Measurements from ENCODE around the gene MFSD2A. TPM values are rescaled to one million over a fixed set of nuclear protein-coding genes. Genes with fewer than 3 reads are reported as not detected.
"Not testable (repeated sequence)": the region's sequence is repeated elsewhere in the genome, so short reads cannot be mapped to it uniquely, and the experiment has no call there.

MFSD2A gene
- total RNA-seq, 3 donors from 2014 or later, result 31.0 to 35.6 (median 31.8) TPM

DNA sequence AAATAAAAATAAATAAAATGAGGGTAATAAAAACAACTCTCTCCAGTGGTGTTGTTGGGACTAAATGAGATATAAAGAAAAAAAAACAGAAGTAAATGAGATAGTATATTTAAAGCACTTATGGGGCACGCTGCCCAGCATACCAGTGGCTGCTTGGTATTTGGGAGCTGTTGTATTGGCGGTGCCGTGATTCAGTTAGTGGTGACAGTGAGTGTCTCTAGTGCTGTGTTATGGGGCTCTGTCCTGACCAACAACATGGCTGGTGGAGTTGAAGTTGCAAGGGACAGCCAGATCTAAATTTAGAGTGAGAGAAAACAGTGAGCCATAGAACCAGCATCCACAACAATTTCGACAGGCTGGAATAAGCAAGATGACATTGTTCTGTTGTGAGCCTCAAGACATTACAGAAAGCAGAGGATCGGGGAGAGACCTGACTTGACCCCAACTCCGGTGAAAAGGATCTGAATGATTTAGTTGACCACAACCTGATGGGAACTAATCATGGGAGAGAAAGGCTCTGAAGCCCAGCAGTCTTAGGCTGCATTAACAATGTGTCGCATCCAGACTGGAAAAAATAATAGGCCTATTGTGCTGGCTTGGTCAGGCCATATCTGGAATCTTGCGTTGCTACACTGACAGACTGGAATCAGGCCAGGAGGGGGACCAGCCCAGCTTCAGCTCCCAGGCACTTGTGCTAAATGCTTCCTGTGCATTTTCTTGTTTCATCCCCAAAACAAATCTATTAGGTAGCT lies 2.4 kb upstream of the MFSD2A start:
- Mint-ChIP-seq H3K36me3 (ENCODE audit: insufficient read depth) (peaks cover 12% of the 10 kb centered on the region), H3K9me3 (no peaks in the 10 kb centered on the region), H3K27me3 (ENCODE audit: low read depth) (no peaks in the 10 kb centered on the region), H3K4me1 (ENCODE audit: low read depth) (peaks cover 19% of the 10 kb centered on the region), H3K4me3 (no peak overlapping the region)
- no peak for ATAC-seq
- DNase-seq, result no peak

DNA sequence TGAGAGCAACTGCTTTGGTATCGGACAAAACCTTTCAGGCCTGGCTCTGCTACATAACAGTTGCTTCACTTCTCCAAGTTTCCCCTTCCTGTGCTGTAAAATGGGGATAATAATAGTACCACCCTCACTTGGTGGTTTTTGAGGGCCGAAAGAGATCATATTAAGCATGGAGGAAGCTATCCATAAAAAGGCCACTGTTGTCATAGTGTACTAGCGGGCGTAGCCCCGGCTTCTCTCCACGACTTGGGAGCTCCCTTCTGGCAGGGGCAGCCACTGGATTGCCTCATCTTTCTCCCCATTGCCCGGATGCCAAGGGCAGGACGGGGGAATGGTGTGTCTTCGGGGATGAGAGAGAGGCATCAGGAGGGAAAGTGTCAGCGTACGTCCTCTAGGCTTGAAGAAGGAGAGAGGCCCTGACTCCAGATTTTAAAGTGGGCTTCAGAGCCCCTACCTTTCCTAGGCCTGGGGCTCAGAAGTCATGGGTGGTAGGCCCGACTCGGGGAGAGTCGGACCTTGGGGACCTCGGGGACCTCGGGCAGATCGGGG lies 548 bp upstream of the MFSD2A start:
- ATAC-seq (no peak), DNase-seq (no peak)
- peak overlapping the region; percentile 93 for H3K4me3 Mint-ChIP-seq
- no peaks in the 10 kb centered on the region for H3K27me3 Mint-ChIP-seq (ENCODE audit: low read depth)
- H3K4me1 Mint-ChIP-seq (ENCODE audit: low read depth), result peaks cover 19% of the 10 kb centered on the region
- no peaks in the 10 kb centered on the region for H3K9me3 Mint-ChIP-seq
- H3K36me3 Mint-ChIP-seq (ENCODE audit: insufficient read depth), result peaks cover 15% of the 10 kb centered on the region

DNA sequence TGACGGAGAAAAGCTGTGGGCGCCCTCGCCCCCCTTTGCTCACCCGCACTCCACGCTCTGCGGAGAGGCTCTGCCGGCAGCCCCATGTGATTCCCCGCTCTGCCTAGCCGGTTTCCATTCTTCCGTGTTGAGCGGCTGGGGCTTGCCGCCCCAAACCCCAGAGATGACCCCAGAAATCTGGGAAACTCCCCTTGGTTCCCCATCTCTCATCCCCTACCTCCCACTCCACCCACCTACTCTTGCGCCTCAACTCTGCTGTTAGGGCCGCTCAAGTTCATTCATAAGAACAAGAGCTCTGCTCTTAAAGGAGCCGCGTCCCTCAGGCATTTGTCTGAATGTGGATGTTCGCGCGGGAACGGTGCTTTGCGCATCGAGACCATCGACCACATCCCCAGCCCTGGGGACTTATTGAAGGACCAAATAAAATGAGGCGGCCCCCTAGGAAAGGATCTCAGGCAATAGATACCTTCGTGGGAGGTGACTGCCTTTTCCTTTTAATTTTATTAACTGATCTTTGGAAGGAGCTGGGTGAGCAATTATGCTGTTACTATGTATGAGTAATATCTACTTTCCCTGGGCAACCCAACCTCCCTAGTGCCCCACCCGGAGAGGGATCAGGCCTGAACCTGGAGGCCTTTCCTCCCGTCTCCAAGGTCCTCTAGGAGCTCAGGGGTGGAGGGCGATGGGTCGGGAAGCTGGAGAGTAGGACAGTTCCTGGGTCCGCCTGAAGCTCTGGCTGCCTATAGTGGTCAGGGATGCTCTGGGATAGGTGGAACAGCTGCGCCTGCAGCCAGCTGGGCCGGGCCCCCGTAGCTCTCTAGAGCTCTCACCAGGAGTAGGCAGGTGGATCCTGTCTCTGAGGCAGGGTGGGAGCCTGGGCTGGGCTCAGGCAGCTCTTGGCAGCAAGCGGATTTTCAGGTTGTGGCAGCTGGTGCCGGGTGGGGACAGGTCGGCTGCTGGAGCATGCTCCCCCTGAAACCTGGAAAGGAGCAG lies 898 bp downstream of the MFSD2A start:
- DNase-seq (peak; percentile 59), ATAC-seq (peak; percentile 60 to 65)
- Mint-ChIP-seq H3K27me3 (ENCODE audit: low read depth) (no peaks in the 10 kb centered on the region), H3K4me1 (ENCODE audit: low read depth) (peaks cover 19% of the 10 kb centered on the region), H3K9me3 (no peaks in the 10 kb centered on the region), H3K4me3 (peak overlapping the region; percentile 93), H3K36me3 (ENCODE audit: insufficient read depth) (peaks cover 23% of the 10 kb centered on the region)

- DNase-seq, result no peak
- H3K4me3 Mint-ChIP-seq, result peak overlapping the region; percentile 68
- no peaks in the 10 kb centered on the region for H3K27me3 Mint-ChIP-seq (ENCODE audit: low read depth)
- peaks cover 19% of the 10 kb centered on the region for H3K4me1 Mint-ChIP-seq (ENCODE audit: low read depth)
- no peak for ATAC-seq
- no peaks in the 10 kb centered on the region for H3K9me3 Mint-ChIP-seq
- peaks cover 30% of the 10 kb centered on the region for H3K36me3 Mint-ChIP-seq (ENCODE audit: insufficient read depth)
Measured at GRCh38 chr1:39957299-39958015, 2.5 kb downstream of the MFSD2A start.

- H3K9me3 Mint-ChIP-seq, result no peaks in the 10 kb centered on the region
- peaks cover 39% of the 10 kb centered on the region for H3K36me3 Mint-ChIP-seq (ENCODE audit: insufficient read depth)
- no peak overlapping the region for H3K4me3 Mint-ChIP-seq
- H3K27me3 Mint-ChIP-seq (ENCODE audit: low read depth), result no peaks in the 10 kb centered on the region
- H3K4me1 Mint-ChIP-seq (ENCODE audit: low read depth), result peaks cover 19% of the 10 kb centered on the region
- DNase-seq, result no peak
- ATAC-seq, result no peak
Measured at GRCh38 chr1:39958403-39959200, 3.7 kb downstream of the MFSD2A start.

GRCh38 chr1:39959651-39960333 lies 4.8 kb downstream of the MFSD2A start:
- H3K4me3 Mint-ChIP-seq, result no peak overlapping the region
- H3K9me3 Mint-ChIP-seq, result no peaks in the 10 kb centered on the region
- DNase-seq (no peak), ATAC-seq (no peak)
- H3K4me1 Mint-ChIP-seq (ENCODE audit: low read depth), result peaks cover 15% of the 10 kb centered on the region
- H3K27me3 Mint-ChIP-seq (ENCODE audit: low read depth), result no peaks in the 10 kb centered on the region
- H3K36me3 Mint-ChIP-seq (ENCODE audit: insufficient read depth), result peaks cover 46% of the 10 kb centered on the region

- Mint-ChIP-seq H3K4me3 (no peak overlapping the region), H3K36me3 (ENCODE audit: insufficient read depth) (peaks cover 50% of the 10 kb centered on the region), H3K27me3 (ENCODE audit: low read depth) (no peaks in the 10 kb centered on the region), H3K4me1 (ENCODE audit: low read depth) (peaks cover 15% of the 10 kb centered on the region), H3K9me3 (no peaks in the 10 kb centered on the region)
- ATAC-seq (no peak), DNase-seq (no peak)
Measured at GRCh38 chr1:39960431-39960958, 5.5 kb downstream of the MFSD2A start.

DNA sequence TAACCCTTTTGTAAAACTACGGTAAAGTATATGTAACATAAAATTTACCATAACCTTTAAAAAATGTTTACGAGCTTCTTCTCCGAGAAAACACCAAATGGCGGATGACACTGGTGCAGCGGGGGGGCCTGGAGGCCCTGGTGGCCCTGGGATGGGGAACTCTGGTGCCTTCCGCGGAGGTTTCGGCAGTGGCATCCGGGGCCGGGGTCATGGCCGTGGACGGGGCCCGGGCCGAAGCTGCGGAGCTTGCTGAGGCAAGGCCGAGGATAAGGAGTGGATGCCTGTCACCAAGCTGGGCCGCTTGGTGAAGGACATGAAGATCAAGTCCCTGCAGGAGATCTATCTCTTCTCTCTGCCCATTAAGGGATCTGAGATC lies 7.5 kb downstream of the MFSD2A start:
- Mint-ChIP-seq H3K36me3 (ENCODE audit: insufficient read depth) (peaks cover 51% of the 10 kb centered on the region), H3K4me1 (ENCODE audit: low read depth) (peaks cover 3% of the 10 kb centered on the region), H3K27me3 (ENCODE audit: low read depth) (no peaks in the 10 kb centered on the region), H3K9me3 (no peaks in the 10 kb centered on the region), H3K4me3 (no peak overlapping the region)
- DNase-seq, result no peak
- ATAC-seq, result no peak

DNA sequence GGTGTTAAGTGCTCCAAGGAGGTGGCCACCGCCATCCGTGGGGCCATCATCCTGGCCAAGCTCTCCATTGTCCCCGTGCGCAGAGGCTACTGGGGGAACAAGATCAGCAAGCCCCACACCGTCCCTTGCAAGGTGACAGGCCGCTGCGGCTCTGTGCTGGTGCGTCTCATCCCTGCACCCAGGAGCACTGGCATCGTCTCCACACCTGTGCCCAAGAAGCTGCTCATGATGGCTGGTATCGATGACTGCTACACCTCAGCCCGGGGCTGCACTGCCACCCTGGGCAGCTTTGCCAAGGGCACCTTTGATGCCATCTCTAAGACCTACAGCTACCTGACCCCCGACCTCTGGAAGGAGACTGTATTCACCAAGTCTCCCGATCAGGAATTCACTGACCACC lies 8.0 kb downstream of the MFSD2A start:
- not testable (repeated sequence) for H3K9me3 Mint-ChIP-seq; DNase-seq; H3K4me1 Mint-ChIP-seq (ENCODE audit: low read depth); H3K4me3 Mint-ChIP-seq; H3K27me3 Mint-ChIP-seq (ENCODE audit: low read depth); ATAC-seq
- peaks cover 50% of the 10 kb centered on the region for H3K36me3 Mint-ChIP-seq (ENCODE audit: insufficient read depth)

GRCh38 chr1:39964552-39964951 lies 9.6 kb downstream of the MFSD2A start:
- no peaks in the 10 kb centered on the region for H3K27me3 Mint-ChIP-seq (ENCODE audit: low read depth)
- H3K4me3 Mint-ChIP-seq, result no peak overlapping the region
- no peak for DNase-seq
- H3K9me3 Mint-ChIP-seq, result no peaks in the 10 kb centered on the region
- peaks cover 3% of the 10 kb centered on the region for H3K4me1 Mint-ChIP-seq (ENCODE audit: low read depth)
- ATAC-seq, result no peak
- H3K36me3 Mint-ChIP-seq (ENCODE audit: insufficient read depth), result peaks cover 55% of the 10 kb centered on the region

DNA sequence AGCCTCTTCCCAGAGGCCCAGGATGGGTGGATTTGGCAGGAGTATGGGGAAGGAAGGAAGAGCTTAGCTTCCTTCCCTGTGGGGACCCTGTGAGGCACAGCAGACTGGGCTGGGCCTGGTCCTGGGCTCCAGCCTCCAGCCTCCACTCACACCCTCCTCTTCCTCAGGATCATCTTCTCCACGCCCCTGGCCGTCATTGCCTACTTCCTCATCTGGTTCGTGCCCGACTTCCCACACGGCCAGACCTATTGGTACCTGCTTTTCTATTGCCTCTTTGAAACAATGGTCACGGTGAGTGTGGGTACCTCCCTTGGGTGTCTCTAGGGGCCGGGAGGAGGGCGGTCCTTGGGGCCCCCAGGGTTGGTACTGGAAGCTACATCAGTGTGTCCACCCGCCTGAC lies 10.1 kb downstream of the MFSD2A start:
- Mint-ChIP-seq H3K27me3 (ENCODE audit: low read depth) (no peaks in the 10 kb centered on the region), H3K9me3 (no peaks in the 10 kb centered on the region), H3K4me3 (no peak overlapping the region), H3K4me1 (ENCODE audit: low read depth) (no peaks in the 10 kb centered on the region), H3K36me3 (ENCODE audit: insufficient read depth) (peaks cover 51% of the 10 kb centered on the region)
- DNase-seq (no peak), ATAC-seq (no peak)

GRCh38 chr1:39969048-39969447 lies 14.1 kb downstream of the MFSD2A start:
- peaks cover 4% of the 10 kb centered on the region for H3K4me1 Mint-ChIP-seq (ENCODE audit: low read depth)
- ATAC-seq (no peak), DNase-seq (no peak)
- peaks cover 34% of the 10 kb centered on the region for H3K36me3 Mint-ChIP-seq (ENCODE audit: insufficient read depth)
- no peaks in the 10 kb centered on the region for H3K9me3 Mint-ChIP-seq
- H3K4me3 Mint-ChIP-seq, result no peak overlapping the region
- H3K27me3 Mint-ChIP-seq (ENCODE audit: low read depth), result no peaks in the 10 kb centered on the region

Measured in activated T-cell treated with anti-CD3 and anti-CD28 coated beads, Interleukin-2, amount 50 U/mL, for 4 hours (primary cell).